H1 (cell line): ENCODE measurements around the gene IRGC. TPM values are rescaled to one million over a fixed set of nuclear protein-coding genes. Genes with fewer than 3 reads are reported as not detected.

Source experiments
- CTCF ChIA-PET: fragments of 300-600 bp; sonication (Branson Sonifier 250); formaldehyde crosslinking; loops from one replicate; lab custom pipeline; 2021; ENCODE audit not compliant: partially characterized antibody; lab: Charles Lee
- POLR2A ChIA-PET: fragments of 300-600 bp; sonication (Branson Sonifier 250); formaldehyde crosslinking; loops from one replicate; lab custom pipeline; 2021; ENCODE audit warnings: inconsistent platforms; ENCODE audit not compliant: partially characterized antibody; lab: Charles Lee
- DNase-seq, 2 experiments: peaks; one replicate each; pipeline versions ENCODE4 v3.0.0 to v3.0.0-alpha.2; 2010 to 2022; ENCODE audit warnings: low spot score in 2 of 2, low read depth in 1 of 2, mixed read lengths in 1 of 2
- FAIRE-seq: peaks from 2 replicates; lab custom pipeline; 2011; peaks lifted over from hg19 to GRCh38; lab: Jason Lieb, UNC
- H2AFZ ChIP-seq: 2 replicates; pipeline ENCODE4 v1.8.1; 2012; ENCODE audit warnings: low read length, inconsistent platforms
- H2AK5ac ChIP-seq: 2 replicates; pipeline ENCODE4 v1.6.1; 2013; ENCODE audit warnings: low read depth, low read length
- H2BK120ac ChIP-seq: replicated peaks from 2 replicates; pipeline ENCODE3; 2013; ENCODE audit warnings: low read depth, low read length, inconsistent platforms
- H2BK12ac ChIP-seq: 2 replicates; pipeline ENCODE4 v1.6.1; 2013; ENCODE audit warnings: low read depth, low read length
- H2BK15ac ChIP-seq: 2 replicates; pipeline ENCODE4 v1.6.1; 2013; ENCODE audit warnings: low read length
- H2BK20ac ChIP-seq: 2 replicates; pipeline ENCODE4 v1.6.1; 2013; ENCODE audit warnings: low read length
- H2BK5ac ChIP-seq: 2 replicates; pipeline ENCODE4 v1.6.1; 2013; ENCODE audit warnings: low read depth, low read length
- H3K14ac ChIP-seq: 2 replicates; pipeline ENCODE4 v1.6.1; 2013; ENCODE audit warnings: inconsistent platforms; ENCODE audit not compliant: insufficient read length
- H3K18ac ChIP-seq: 2 replicates; pipeline ENCODE4 v1.6.1; 2013; ENCODE audit warnings: low read length; ENCODE audit errors: extremely low read depth
- H3K23ac ChIP-seq: 2 replicates; pipeline ENCODE4 v1.6.1; 2013; ENCODE audit warnings: inconsistent platforms; ENCODE audit not compliant: insufficient read length
- H3K23me2 ChIP-seq: 2 replicates; pipeline ENCODE4 v1.6.1; 2013; ENCODE audit warnings: low read depth, low read length
- H3K27ac ChIP-seq: 2 replicates; pipeline ENCODE4 v1.6.1; 2011; ENCODE audit warnings: low read depth, low read length, inconsistent platforms
- H3K27me3 ChIP-seq, 4 experiments: replicated peaks in 1 of 4; 1 replicate in 1 of 4; 2 replicates in 3 of 4; pipeline versions ENCODE4 v1.6.1 to v1.8.1; 2011 to 2013; ENCODE audit warnings: low read length in 3 of 4, mild to moderate bottlenecking in 3 of 4, inconsistent platforms in 2 of 4, mixed read lengths in 2 of 4, moderate library complexity in 1 of 4; ENCODE audit not compliant: control insufficient read depth in 3 of 4, insufficient read depth in 3 of 4; ENCODE audit errors: extremely low read depth in 1 of 4
- H3K36me3 ChIP-seq, 4 experiments: 2 replicates each; pipeline versions ENCODE4 v1.6.1 to v1.8.1; 2011 to 2013; ENCODE audit warnings: mild to moderate bottlenecking in 4 of 4, low read length in 3 of 4, moderate library complexity in 2 of 4, control low read depth in 1 of 4, inconsistent platforms in 1 of 4; ENCODE audit not compliant: insufficient read depth in 4 of 4, control insufficient read depth in 2 of 4
- H3K4ac ChIP-seq: replicated peaks from 2 replicates; pipeline ENCODE3; 2013; ENCODE audit warnings: low read length, low read depth, mixed read lengths, inconsistent platforms; ENCODE audit not compliant: insufficient read length
- H3K4me1 ChIP-seq, 4 experiments: replicated peaks in 1 of 4; 1 replicate in 1 of 4; 2 replicates in 3 of 4; pipeline versions ENCODE4 v1.6.1 to v1.8.1; 2011 to 2013; ENCODE audit warnings: low read length in 3 of 4, inconsistent platforms in 2 of 4, mixed read lengths in 1 of 4; ENCODE audit not compliant: insufficient read depth in 4 of 4, control insufficient read depth in 3 of 4
- H3K4me2 ChIP-seq, 2 experiments: 2 replicates each; pipeline versions ENCODE4 v1.6.1 to v1.8.1; 2011 to 2013; ENCODE audit warnings: low read depth in 2 of 2, low read length in 2 of 2, control low read depth in 1 of 2, inconsistent platforms in 1 of 2, mild to moderate bottlenecking in 1 of 2; ENCODE audit not compliant: insufficient read depth in 1 of 2
- H3K4me3 ChIP-seq, 4 experiments: fragments of 200-600, 300-600 bp in 1 of 4; sonication (generic), shearing (Covaris generic), sonication (Bioruptor Twin) in 1 of 4; 2 replicates each; pipeline versions ENCODE4 v1.5.1 to v1.8.1; 2011 to 2016; ENCODE audit warnings: low read length in 4 of 4, low read depth in 3 of 4, control low read depth in 2 of 4, inconsistent platforms in 2 of 4, mild to moderate bottlenecking in 2 of 4, mixed read lengths in 1 of 4, moderate library complexity in 1 of 4; ENCODE audit not compliant: insufficient read depth in 2 of 4; ENCODE audit errors: extremely low read depth in 1 of 4
- H3K56ac ChIP-seq: replicated peaks from 2 replicates; pipeline ENCODE3; 2013; ENCODE audit warnings: low read depth, mild to moderate bottlenecking, mixed read lengths, low read length, inconsistent platforms; ENCODE audit not compliant: insufficient read length
- H3K79me1 ChIP-seq: 2 replicates; pipeline ENCODE4 v1.6.1; 2013; ENCODE audit warnings: low read depth, low read length, control low read depth
- H3K79me2 ChIP-seq, 2 experiments: 2 replicates each; pipeline versions ENCODE4 v1.6.1 to v1.8.1; 2012 to 2013; ENCODE audit warnings: low read length in 2 of 2, mild to moderate bottlenecking in 2 of 2, inconsistent platforms in 1 of 2; ENCODE audit not compliant: insufficient read depth in 2 of 2, control insufficient read depth in 1 of 2
- H3K9ac ChIP-seq, 4 experiments: replicated peaks in 1 of 4; 1 replicate in 1 of 4; 2 replicates in 3 of 4; pipeline versions ENCODE4 v1.6.1 to v1.8.1; 2011 to 2013; ENCODE audit warnings: low read depth in 3 of 4, low read length in 3 of 4, control low read depth in 2 of 4, mild to moderate bottlenecking in 2 of 4, moderate library complexity in 2 of 4, inconsistent platforms in 1 of 4; ENCODE audit errors: extremely low read depth in 1 of 4
- H3K9me3 ChIP-seq, 2 experiments: 2 replicates each; pipeline versions ENCODE4 v1.6.1 to v1.8.1; 2012 to 2013; ENCODE audit warnings: mild to moderate bottlenecking in 2 of 2, moderate library complexity in 2 of 2, control low read depth in 1 of 2, inconsistent platforms in 1 of 2, low read depth in 1 of 2, low read length in 1 of 2, mixed read lengths in 1 of 2; ENCODE audit not compliant: insufficient read depth in 2 of 2
- H4K20me1 ChIP-seq, 2 experiments: replicated peaks in 1 of 2; 2 replicates each; pipeline versions ENCODE3 to v1.8.1; 2011 to 2013; ENCODE audit warnings: inconsistent platforms in 2 of 2, low read length in 2 of 2, mild to moderate bottlenecking in 1 of 2; ENCODE audit not compliant: insufficient read depth in 2 of 2, control insufficient read depth in 1 of 2
- H4K5ac ChIP-seq: 2 replicates; pipeline ENCODE4 v1.6.1; 2013; ENCODE audit warnings: low read length, low read depth, mixed read lengths, inconsistent platforms; ENCODE audit not compliant: insufficient read length
- H4K8ac ChIP-seq: 2 replicates; pipeline ENCODE4 v1.8.0; 2013; ENCODE audit warnings: mild to moderate bottlenecking, moderate library complexity, low read length, inconsistent platforms; ENCODE audit not compliant: insufficient read depth; ENCODE audit errors: extremely low read depth
- H4K91ac ChIP-seq: replicated peaks from 2 replicates; pipeline ENCODE3; 2013; ENCODE audit warnings: low read length, mixed read lengths, inconsistent platforms; ENCODE audit not compliant: insufficient read length
- BRCA1 ChIP-seq: IDR thresholded peaks from 2 replicates; pipeline ENCODE4 v1.6.1; 2012; ENCODE audit warnings: low read depth, low read length, improper control_type of control experiment
- CTCF ChIP-seq, 3 experiments: IDR thresholded peaks; 1 replicate in 2 of 3; 2 replicates in 1 of 3; pipeline versions ENCODE4 v1.5.1 to v1.6.1; 2011; ENCODE audit warnings: low read length in 3 of 3, mild to moderate bottlenecking in 3 of 3, inconsistent platforms in 2 of 3, low read depth in 1 of 3, moderate library complexity in 1 of 3; ENCODE audit not compliant: insufficient read depth in 1 of 3; ENCODE audit errors: control extremely low read depth in 1 of 3
- RAD21 ChIP-seq, 2 experiments: IDR thresholded peaks in 1 of 2; conservative IDR thresholded peaks in 1 of 2; 2 replicates each; pipeline ENCODE4 v1.6.1; 2011; ENCODE audit warnings: low read depth in 2 of 2, low read length in 2 of 2, improper control_type of control experiment in 1 of 2, inconsistent platforms in 1 of 2, mild to moderate bottlenecking in 1 of 2, moderate library complexity in 1 of 2
- RBBP5 ChIP-seq: IDR thresholded peaks from 2 replicates; pipeline ENCODE4 v1.7.1; 2012; ENCODE audit warnings: low read depth, mild to moderate bottlenecking, inconsistent platforms, low read length, moderate library complexity, borderline replicate concordance
- SIX5 ChIP-seq: IDR thresholded peaks from 2 replicates; pipeline ENCODE4 v1.6.1; 2011; ENCODE audit warnings: mild to moderate bottlenecking, low read depth, low read length
- WGBS, 2 experiments: shearing (Covaris generic) in 1 of 2; methylation state at CpG; one replicate each; pipeline versions ENCODE4 v1.1.6 to v1.1.7; 2013 to 2015; ENCODE audit warnings: low lambda C conversion rate in 2 of 2, mixed read lengths in 2 of 2, inconsistent platforms in 1 of 2, low coverage in 1 of 2, missing lambda C conversion rate in 1 of 2; ENCODE audit not compliant: insufficient replicate concordance in 2 of 2, insufficient coverage in 1 of 2, insufficient read length in 1 of 2; ENCODE audit errors: extremely low coverage in 1 of 2, missing lambda C conversion rate in 1 of 2; 5-methylcytosine and 5-hydroxymethylcytosine counted together
- polyA plus RNA-seq, 7 experiments: library from polyadenylated mRNA; depleted of rRNA in 3 of 7; stranded (reverse) in 5 of 7; unstranded in 2 of 7; fragments of >200 nt in 5 of 7; fragments of 200-250 nt in 2 of 7; gene quantifications; 1 replicate in 5 of 7; 2 replicates in 1 of 7; 4 replicates in 1 of 7; pipeline versions ENCODE4 v1.2.1 to v1.2.3, GENCODE V29; 2011 to 2013; ENCODE audit warnings: missing spikeins in 2 of 7, mixed read lengths in 2 of 7
- total RNA-seq: library from RNA; stranded (reverse); fragmentation: NEBNext Ultra II Directional; extraction: Animal tissue kit (Norgen Biotek cat#: 25700); gene quantifications from 2 replicates; pipeline ENCODE4 v1.2.1, GENCODE V29; 2021
- TF ChIP-seq, protein P1 (sequence below): IDR thresholded peaks from 2 replicates; pipeline ENCODE4 v1.6.1; 2011; ENCODE audit warnings: low read depth, mild to moderate bottlenecking, low read length; ENCODE audit not compliant: insufficient read depth

The IRGC gene
- total and polyA plus RNA-seq, 2 of the 8 experiments (the other 6 are each of a cell fraction or from before 2014, with no cell fraction given) = not detected

GRCh38 chr19:43723588-43723987 lies 7.7 kb downstream of the IRGC start:
- Histone ChIP-seq H3K36me3 (no peaks in the 10 kb centered on the region), H3K14ac (no peak overlapping the region), H2AK5ac (no peak overlapping the region), H4K91ac (no peak overlapping the region), H3K4me1 (no peaks in the 10 kb centered on the region), H3K18ac (no peak overlapping the region), H4K5ac (no peak overlapping the region)
- WGBS, 2 experiments = 77% methylated on average over 8 of the region's 8 CpGs; no CpG with 5 or more reads in 1 of the 2 experiments
- FAIRE-seq = peak; percentile 65
- TF ChIP-seq RBBP5 (no peak), RAD21 (IDR thresholded peaks at IDR 0.05 in 1 of 2, conservative IDR thresholded peaks at IDR 0.05 in 1 of 2; ENCODE audit: low read depth in 2 of 2, low read length in 2 of 2) (peak; percentile 33 to 48; a peak in 3 of 4 replicates), SIX5 (no peak), CTCF (IDR thresholded peaks at IDR 0.05; ENCODE audit: control extremely low read depth in 1 of 3, insufficient read depth in 1 of 3, low read depth in 1 of 3, low read length in 3 of 3) (peak; percentile 40 to 48 (median 41)), BRCA1 (no peak)
- TF ChIP-seq, protein P1, sequence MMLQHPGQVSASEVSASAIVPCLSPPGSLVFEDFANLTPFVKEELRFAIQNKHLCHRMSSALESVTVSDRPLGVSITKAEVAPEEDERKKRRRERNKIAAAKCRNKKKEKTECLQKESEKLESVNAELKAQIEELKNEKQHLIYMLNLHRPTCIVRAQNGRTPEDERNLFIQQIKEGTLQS = no peak
- TF ChIP-seq, all 59 proteins: peak for 2
- Histone ChIP-seq H4K20me1 (peaks cover 0 to 4% of the 10 kb centered on the region in 2 experiments), H3K56ac (no peak overlapping the region), H4K8ac (no peak overlapping the region), H3K4ac (no peak overlapping the region), H3K27me3 (no peaks in the 10 kb centered on the region), H3K4me3 (no peak overlapping the region), H2BK20ac (no peak overlapping the region), H3K79me1 (no peaks in the 10 kb centered on the region), H2BK15ac (no peak overlapping the region), H2BK120ac (no peak overlapping the region), H3K23me2 (no peaks in the 10 kb centered on the region), H3K79me2 (no peaks in the 10 kb centered on the region), H3K9me3 (no peaks in the 10 kb centered on the region), H3K23ac (no peak overlapping the region), H3K27ac (no peak overlapping the region), H2AFZ (no peak overlapping the region), H3K4me2 (no peak overlapping the region), H2BK12ac (no peak overlapping the region), H3K9ac (no peak overlapping the region), H2BK5ac (no peak overlapping the region)
- CTCF ChIA-PET = interaction anchor here (0.6 to 4.0 kb wide), 8 partner anchors 9 to 103 kb away, joined by 3 to 25 read pairs (median 4); partner anchors contain the start of gene PLAUR
- DNase-seq = no peak
- POLR2A ChIA-PET = interaction anchor here (0.8 to 1.5 kb wide), 3 partner anchors 11 to 69 kb away, joined by 3 read pairs; no protein-coding TSS in a partner anchor
